Suprapubic skin (tissue), 4 donors: ENCODE measurements around the gene RBKS. TPM values are rescaled to one million over a fixed set of nuclear protein-coding genes. Genes with fewer than 3 reads are reported as not detected.

ENCODE experiments used
- DNase-seq, 2 donors: peaks; one replicate each; pipeline ENCODE4 v3.0.0-alpha.2; 2019; ENCODE audit warnings: low spot score in 2 of 2
- H3K27ac ChIP-seq: fragments of 200-600 bp; sonication (generic); one replicate; pipeline ENCODE4 v1.5.1; 2019
- H3K27me3 ChIP-seq: fragments of 200-600 bp; sonication (generic); one replicate; pipeline ENCODE4 v1.5.1; 2019
- H3K36me3 ChIP-seq: fragments of 200-600 bp; sonication (generic); one replicate; pipeline ENCODE4 v1.5.1; 2019
- H3K4me1 ChIP-seq: fragments of 200-600 bp; sonication (generic); one replicate; pipeline ENCODE4 v1.5.1; 2019
- H3K4me3 ChIP-seq: fragments of 200-600 bp; sonication (generic); one replicate; pipeline ENCODE4 v1.5.1; 2019; ENCODE audit warnings: mild to moderate bottlenecking
- H3K9me3 ChIP-seq: fragments of 200-600 bp; sonication (generic); one replicate; pipeline ENCODE4 v1.5.1; 2019
- CTCF ChIP-seq, 2 donors: fragments of 200-600 bp in 1 of 2; fragments of 450-650 bp in 1 of 2; sonication (generic) in 1 of 2; IDR thresholded peaks; one replicate each; pipeline ENCODE4 v1.5.1; 2016 to 2019; ENCODE audit warnings: antibody characterized with exemption in 2 of 2, mild to moderate bottlenecking in 1 of 2, moderate library complexity in 1 of 2
- EP300 ChIP-seq: sonication (generic); formaldehyde crosslinking; IDR thresholded peaks from one replicate; pipeline ENCODE4 v1.6.1; 2017; ENCODE audit warnings: antibody characterized with exemption
- POLR2A ChIP-seq, 2 donors: fragments of 450-650 bp; IDR thresholded peaks; one replicate each; pipeline ENCODE4 v1.6.1; 2017; ENCODE audit warnings: antibody characterized with exemption in 2 of 2, mild to moderate bottlenecking in 2 of 2, moderate library complexity in 2 of 2
- POLR2AphosphoS5 ChIP-seq, 3 donors: sonication (generic); formaldehyde crosslinking; IDR thresholded peaks; one replicate each; pipeline ENCODE4 v1.6.1; 2017; ENCODE audit warnings: antibody characterized with exemption in 3 of 3
- WGBS: methylation state at CpG from one replicate; pipeline ENCODE4 v1.1.5; 2018; 5-methylcytosine and 5-hydroxymethylcytosine counted together
- total RNA-seq, 4 donors: library from RNA; depleted of rRNA; stranded (reverse); fragments of >200 nt; gene quantifications; one replicate each; pipeline ENCODE4 v1.1.0, GENCODE V29; 2016

RBKS gene
- total RNA-seq, 4 donors from 2014 or later: 1.0 to 2.2 (median 1.5) TPM

DNA sequence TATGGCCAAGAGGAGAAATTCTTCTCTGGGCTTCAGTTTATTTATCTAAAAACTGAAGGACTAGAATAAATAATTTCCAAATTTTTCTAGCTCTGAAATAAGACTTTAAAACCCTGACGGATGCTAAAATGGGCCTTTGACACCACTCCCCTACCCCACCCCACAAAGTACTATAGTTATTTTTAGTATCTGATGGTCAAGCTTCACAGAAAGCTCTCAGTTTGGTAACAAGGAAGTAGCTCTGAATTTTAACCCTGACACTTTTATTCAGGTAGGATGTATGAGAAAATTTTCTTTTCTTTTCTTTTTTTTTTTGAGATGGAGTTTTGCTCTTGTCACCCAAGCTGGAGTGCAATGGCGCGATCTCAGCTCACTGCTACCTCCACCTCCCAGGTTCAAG lies 2.4 kb downstream of the RBKS start:
- Histone ChIP-seq H3K9me3 (no peaks in the 10 kb centered on the region), H3K36me3 (no peaks in the 10 kb centered on the region), H3K4me3 (no peak overlapping the region), H3K27ac (no peak overlapping the region), H3K27me3 (no peaks in the 10 kb centered on the region), H3K4me1 (peaks cover 36% of the 10 kb centered on the region)
- WGBS: 84% methylated on average over 3 of the region's 3 CpGs
- TF ChIP-seq POLR2A (IDR thresholded peaks at IDR 0.05) (no peak), POLR2AphosphoS5 (IDR thresholded peaks at IDR 0.05) (no peak), EP300 (no peak), CTCF (IDR thresholded peaks at IDR 0.05) (no peak)
- no peak for DNase-seq

- no peak overlapping the region for H3K4me3 ChIP-seq
- H3K27ac ChIP-seq: no peak overlapping the region
- WGBS: 92% methylated on average over 2 of the region's 2 CpGs
- TF ChIP-seq POLR2AphosphoS5 (IDR thresholded peaks at IDR 0.05) (no peak), POLR2A (IDR thresholded peaks at IDR 0.05) (no peak), CTCF (IDR thresholded peaks at IDR 0.05) (no peak), EP300 (no peak)
- peaks cover 30% of the 10 kb centered on the region for H3K4me1 ChIP-seq
- no peaks in the 10 kb centered on the region for H3K27me3 ChIP-seq
- no peaks in the 10 kb centered on the region for H3K36me3 ChIP-seq
- no peaks in the 10 kb centered on the region for H3K9me3 ChIP-seq
- DNase-seq: no peak
Measured at GRCh38 chr2:27887111-27887510, 3.1 kb downstream of the RBKS start.

DNA sequence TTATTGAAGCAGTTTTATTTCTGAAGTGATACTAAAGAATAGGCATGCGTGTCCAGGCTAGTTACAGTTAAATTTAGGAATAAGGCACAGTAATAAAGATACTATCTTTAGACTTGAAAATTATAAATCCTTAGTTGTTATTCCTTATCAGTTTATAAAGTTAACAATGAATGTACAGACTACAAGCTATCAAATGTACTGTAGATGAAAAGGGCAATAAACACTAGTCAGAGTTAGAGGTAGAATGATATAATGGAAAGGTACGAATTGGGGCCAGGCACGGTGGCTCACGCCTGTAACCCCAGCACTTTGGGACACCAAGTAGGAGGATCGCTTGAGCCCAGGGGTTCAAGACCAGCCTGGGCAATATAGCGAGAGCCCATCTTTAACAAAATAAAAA lies 3.9 kb downstream of the RBKS start:
- H3K27me3 ChIP-seq: no peaks in the 10 kb centered on the region
- no peak overlapping the region for H3K4me3 ChIP-seq
- no peak overlapping the region for H3K27ac ChIP-seq
- H3K36me3 ChIP-seq: no peaks in the 10 kb centered on the region
- DNase-seq: no peak
- H3K4me1 ChIP-seq: peaks cover 22% of the 10 kb centered on the region
- WGBS: 75% methylated on average over 6 of the region's 6 CpGs
- H3K9me3 ChIP-seq: no peaks in the 10 kb centered on the region
- no peak for TF ChIP-seq CTCF (IDR thresholded peaks at IDR 0.05)
- no peak for TF ChIP-seq POLR2AphosphoS5 (IDR thresholded peaks at IDR 0.05)
- no peak for TF ChIP-seq EP300
- no peak for TF ChIP-seq POLR2A (IDR thresholded peaks at IDR 0.05)

GRCh38 chr2:27885661-27886060 lies 4.5 kb downstream of the RBKS start:
- no peak overlapping the region for H3K27ac ChIP-seq
- H3K4me1 ChIP-seq: peaks cover 17% of the 10 kb centered on the region
- 38% methylated on average over 1 of the region's 1 CpG for WGBS
- no peak for DNase-seq
- TF ChIP-seq POLR2AphosphoS5 (IDR thresholded peaks at IDR 0.05) (no peak), POLR2A (IDR thresholded peaks at IDR 0.05) (no peak), CTCF (IDR thresholded peaks at IDR 0.05) (no peak), EP300 (no peak)
- no peaks in the 10 kb centered on the region for H3K27me3 ChIP-seq
- no peak overlapping the region for H3K4me3 ChIP-seq
- H3K36me3 ChIP-seq: no peaks in the 10 kb centered on the region
- H3K9me3 ChIP-seq: no peaks in the 10 kb centered on the region

GRCh38 chr2:27885234-27885633 lies 5.0 kb downstream of the RBKS start:
- H3K36me3 ChIP-seq: no peaks in the 10 kb centered on the region
- H3K27me3 ChIP-seq: no peaks in the 10 kb centered on the region
- 97% methylated on average over 1 of the region's 1 CpG for WGBS
- peaks cover 17% of the 10 kb centered on the region for H3K4me1 ChIP-seq
- DNase-seq: no peak
- no peak overlapping the region for H3K4me3 ChIP-seq
- no peaks in the 10 kb centered on the region for H3K9me3 ChIP-seq
- TF ChIP-seq EP300: no peak
- TF ChIP-seq CTCF (IDR thresholded peaks at IDR 0.05): no peak
- no peak for TF ChIP-seq POLR2A (IDR thresholded peaks at IDR 0.05)
- no peak for TF ChIP-seq POLR2AphosphoS5 (IDR thresholded peaks at IDR 0.05)
- no peak overlapping the region for H3K27ac ChIP-seq
